Panc1 (cell line): ENCODE data around the gene REV3L. TPM values are rescaled to one million over a fixed set of nuclear protein-coding genes. Genes with fewer than 3 reads are reported as not detected.

Experiments used
- ATAC-seq: fragments of 200-7000 bp; cut with Tn5 transposase; 2 replicates; pipeline ENCODE4 v1.9.1; 2020; ENCODE audit warnings: mild to moderate bottlenecking, moderate library complexity
- BruUV-seq: library from RNA; stranded (reverse); fragments of 400-500 nt; replicated peaks from 2 replicates; lab custom pipeline; 2021; lab: Mats Ljungman, UMichigan
- CTCF ChIA-PET: fragments of 300-600 bp; sonication (Branson Sonifier 250); formaldehyde crosslinking; loops from one replicate; lab custom pipeline; 2022; ENCODE audit warnings: antibody characterized with exemption; lab: Charles Lee
- POLR2A ChIA-PET: fragments of 300-600 bp; sonication (Branson Sonifier 250); formaldehyde crosslinking; loops from one replicate; lab custom pipeline; 2022; ENCODE audit warnings: antibody characterized with exemption; lab: Charles Lee
- DNase-seq: peaks from one replicate; pipeline ENCODE4 v3.0.0-alpha.2; 2010; ENCODE audit warnings: low read depth, low spot score
- H3K27ac ChIP-seq: 2 replicates; pipeline ENCODE4 v1.5.1; 2011; ENCODE audit warnings: mild to moderate bottlenecking, low read length, inconsistent platforms
- H3K27me3 ChIP-seq: fragments of 200-500 bp; sonication (Bioruptor generic); 2 replicates; pipeline ENCODE4 v1.6.0; 2014; ENCODE audit warnings: low read length, inconsistent platforms; ENCODE audit not compliant: control insufficient read depth, insufficient read depth
- H3K36me3 ChIP-seq: fragments of 200-500 bp; sonication (Bioruptor generic); 2 replicates; pipeline ENCODE4 v1.5.1; 2014; ENCODE audit warnings: inconsistent platforms, mild to moderate bottlenecking, low read length, moderate library complexity; ENCODE audit not compliant: control insufficient read depth, insufficient read depth
- H3K4me1 ChIP-seq: 2 replicates; pipeline ENCODE4 v1.5.1; 2011; ENCODE audit warnings: inconsistent platforms, mild to moderate bottlenecking, low read length, moderate library complexity; ENCODE audit not compliant: control insufficient read depth, insufficient read depth
- H3K4me3 ChIP-seq, 2 experiments: 2 replicates each; pipeline ENCODE4 v1.5.1; 2011 to 2012; ENCODE audit warnings: low read depth in 2 of 2, low read length in 2 of 2, mild to moderate bottlenecking in 2 of 2, inconsistent platforms in 1 of 2, moderate library complexity in 1 of 2
- H3K9me3 ChIP-seq: fragments of 200-500 bp; sonication (Bioruptor generic); 2 replicates; pipeline ENCODE4 v1.5.1; 2014; ENCODE audit warnings: low read depth, mild to moderate bottlenecking, inconsistent platforms, low read length, moderate library complexity; ENCODE audit not compliant: control insufficient read depth, insufficient read depth
- CTCF ChIP-seq: fragments of 450-650 bp; IDR thresholded peaks from 2 replicates; pipeline ENCODE4 v1.5.1; 2017; ENCODE audit warnings: mild to moderate bottlenecking
- POLR2AphosphoS5 ChIP-seq: IDR thresholded peaks from 2 replicates; pipeline ENCODE4 v1.6.1; 2012; ENCODE audit warnings: mild to moderate bottlenecking, low read depth, low read length, moderate library complexity
- REST ChIP-seq, 2 experiments: IDR thresholded peaks; 2 replicates each; pipeline ENCODE4 v1.6.1; 2011 to 2012; ENCODE audit warnings: low read depth in 2 of 2, control low read depth in 1 of 2, low read length in 1 of 2, mild to moderate bottlenecking in 1 of 2, moderate library complexity in 1 of 2; ENCODE audit not compliant: insufficient read depth in 1 of 2
- SIN3A ChIP-seq: IDR thresholded peaks from 2 replicates; pipeline ENCODE4 v1.6.1; 2012; ENCODE audit warnings: low read depth, mild to moderate bottlenecking, low read length, moderate library complexity, borderline replicate concordance; ENCODE audit not compliant: insufficient read depth
- TCF7L2 ChIP-seq: IDR thresholded peaks from 2 replicates; pipeline ENCODE4 v1.6.1; 2011; ENCODE audit warnings: mild to moderate bottlenecking, low read depth, low read length, inconsistent platforms
- in situ Hi-C: cut with HindIII; loops from 2 replicates; pipeline ENCODE4 v1.10.0; 2016; ENCODE audit warnings: low sequenced_read_pairs, low pct_unique_long_range_greater_than_20kb
- intact Hi-C: fragments of 100-400 bp; cut with micrococcal nuclease; formaldehyde crosslinking; loops from one replicate; pipeline ENCODE4 v1.10.0; 2022; ENCODE audit not compliant: unreplicated experiment
- total RNA-seq: library from RNA; stranded (reverse); gene quantifications from one replicate; pipeline ENCODE4 v1.2.1, GENCODE V29; 2021; ENCODE audit not compliant: unreplicated experiment

REV3L gene
- total RNA-seq, 1 experiment from 2014 or later: 44.8 TPM

- DNase-seq (no peak), ATAC-seq (no peak)
- Histone ChIP-seq H3K36me3 (no peaks in the 10 kb centered on the region), H3K9me3 (no peaks in the 10 kb centered on the region), H3K4me3 (no peak overlapping the region), H3K4me1 (peaks cover 44% of the 10 kb centered on the region), H3K27me3 (no peaks in the 10 kb centered on the region), H3K27ac (peak overlapping the region; percentile 23; the same call in 1 of the 2 replicates)
- in situ Hi-C loops (no loop called here), intact Hi-C loops (no loop called here)
- BruUV-seq: no TSS peak
- no peak for TF ChIP-seq SIN3A
- no peak for TF ChIP-seq REST (IDR thresholded peaks at IDR 0.05; ENCODE audit: insufficient read depth in 1 of 2, low read depth in 2 of 2, low read length in 1 of 2)
- TF ChIP-seq CTCF: no peak
- TF ChIP-seq POLR2AphosphoS5: no peak
- no peak for TF ChIP-seq TCF7L2
- ChIA-PET POLR2A (no interaction called here), CTCF (no interaction called here)
Measured at GRCh38 chr6:111471533-111471932, 11.5 kb downstream of the REV3L start.

- H3K4me3 ChIP-seq: no peak overlapping the region
- H3K4me1 ChIP-seq: peaks cover 44% of the 10 kb centered on the region
- CTCF ChIA-PET: no interaction called here
- no peak for TF ChIP-seq SIN3A
- TF ChIP-seq REST (IDR thresholded peaks at IDR 0.05; ENCODE audit: insufficient read depth in 1 of 2, low read depth in 2 of 2, low read length in 1 of 2): no peak
- no peak for TF ChIP-seq CTCF
- no peak for TF ChIP-seq TCF7L2
- no peak for TF ChIP-seq POLR2AphosphoS5
- H3K27me3 ChIP-seq: no peaks in the 10 kb centered on the region
- no TSS peak for BruUV-seq
- ATAC-seq (no peak), DNase-seq (no peak)
- POLR2A ChIA-PET: no interaction called here
- intact Hi-C loops: no loop called here
- no peaks in the 10 kb centered on the region for H3K9me3 ChIP-seq
- in situ Hi-C loops: no loop called here
- no peak overlapping the region for H3K27ac ChIP-seq
- H3K36me3 ChIP-seq: no peaks in the 10 kb centered on the region
Measured at GRCh38 chr6:111470991-111471390, 12.0 kb downstream of the REV3L start.
